ENCODE data around the gene RUFY3. TPM values are rescaled to one million over a fixed set of nuclear protein-coding genes. Genes with fewer than 3 reads are reported as not detected.
A peak's percentile ranks its signal among the peaks of the same experiment; 100 is the strongest.

Gene RUFY3
- total RNA-seq, 2 donors from 2014 or later: 75.1 to 91.2 TPM

DNA sequence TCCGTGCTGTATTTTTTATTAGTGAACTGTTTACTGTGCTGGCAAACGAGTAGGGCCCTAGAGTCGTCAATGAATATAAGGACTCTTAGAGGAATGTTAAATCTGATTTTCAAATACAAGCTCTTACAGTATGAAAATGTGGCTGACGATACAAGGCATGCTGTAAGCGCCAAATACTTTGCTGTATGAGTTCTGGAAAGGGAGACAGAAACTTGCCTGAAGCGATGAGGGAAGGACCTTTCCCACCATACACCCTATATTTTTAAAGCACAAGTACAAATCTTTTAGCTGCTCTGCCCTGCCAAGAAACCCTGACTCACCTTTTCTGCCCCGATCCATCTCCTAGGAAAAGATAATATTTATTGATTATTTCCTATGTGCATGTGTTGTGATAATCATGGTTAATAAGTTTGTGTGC lies 15.7 kb upstream of the RUFY3 start:
- Mint-ChIP-seq H3K36me3 (ENCODE audit: low read depth) (no peaks in the 10 kb centered on the region), H3K27ac (peak overlapping the region; percentile 79), H3K27me3 (ENCODE audit: insufficient read depth) (no peaks in the 10 kb centered on the region), H3K9me3 (no peaks in the 10 kb centered on the region), H3K4me1 (peaks cover 23% of the 10 kb centered on the region), H3K4me3 (peak overlapping the region; percentile 76)
- no peak for TF ChIP-seq CTCF (conservative IDR thresholded peaks at IDR 0.05)
- Histone ChIP-seq H3K9ac (ENCODE audit: extremely low read depth, low read length, poor library complexity, severe bottlenecking) (peak overlapping the region; percentile 83), H3K27ac (ENCODE audit: low read depth, low read length) (no peak overlapping the region), H3K36me3 (ENCODE audit: control insufficient read depth, insufficient read depth, low read length) (no peaks in the 10 kb centered on the region), H3K4me3 (ENCODE audit: low read length) (peak overlapping the region; percentile 87), H3K9me3 (ENCODE audit: control insufficient read depth, low read length) (no peaks in the 10 kb centered on the region), H3K27me3 (ENCODE audit: control insufficient read depth, insufficient read depth, low read length, poor library complexity, severe bottlenecking) (no peaks in the 10 kb centered on the region), H3K4me1 (ENCODE audit: control insufficient read depth, insufficient read depth, low read length) (no peaks in the 10 kb centered on the region)
- 4 to 22% methylated on average over 3 to 7 of the region's 7 CpGs for WGBS, 2 experiments (ENCODE audit: insufficient coverage in 1 of 2, insufficient read length in 1 of 2)
- DNase-seq: no peak

DNA sequence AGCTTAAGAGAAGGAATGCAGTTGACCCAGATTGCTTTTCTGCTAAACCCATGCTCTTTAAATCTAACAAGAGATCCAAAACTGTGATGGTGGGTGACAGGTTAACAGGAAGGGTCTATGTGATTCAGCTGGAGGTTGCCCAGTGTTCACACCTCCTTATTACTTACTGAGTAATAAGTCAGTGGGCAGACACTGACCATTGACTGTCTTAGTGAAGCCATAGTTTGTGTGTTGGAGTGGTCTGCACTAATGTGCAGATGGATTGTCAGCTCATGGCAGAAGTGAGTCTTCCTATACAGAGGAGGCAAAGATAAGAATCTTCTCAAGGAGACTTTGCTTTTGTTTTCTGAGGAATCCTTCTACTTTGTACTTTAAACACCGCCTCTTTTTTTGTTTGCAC lies 15.2 kb upstream of the RUFY3 start:
- Mint-ChIP-seq H3K4me3 (peak overlapping the region; percentile 76), H3K27me3 (ENCODE audit: insufficient read depth) (no peaks in the 10 kb centered on the region), H3K9me3 (no peaks in the 10 kb centered on the region), H3K27ac (no peak overlapping the region), H3K4me1 (peaks cover 27% of the 10 kb centered on the region), H3K36me3 (ENCODE audit: low read depth) (no peaks in the 10 kb centered on the region)
- Histone ChIP-seq H3K9ac (ENCODE audit: extremely low read depth, low read length, poor library complexity, severe bottlenecking) (peak overlapping the region; percentile 83), H3K36me3 (ENCODE audit: control insufficient read depth, insufficient read depth, low read length) (no peaks in the 10 kb centered on the region), H3K27me3 (ENCODE audit: control insufficient read depth, insufficient read depth, low read length, poor library complexity, severe bottlenecking) (no peaks in the 10 kb centered on the region), H3K4me3 (ENCODE audit: low read length) (peak overlapping the region; percentile 87), H3K4me1 (ENCODE audit: control insufficient read depth, insufficient read depth, low read length) (peaks cover 1% of the 10 kb centered on the region), H3K9me3 (ENCODE audit: control insufficient read depth, low read length) (no peaks in the 10 kb centered on the region), H3K27ac (ENCODE audit: low read depth, low read length) (no peak overlapping the region)
- no peak for TF ChIP-seq CTCF (conservative IDR thresholded peaks at IDR 0.05)
- 92% methylated on average over 1 of the region's 1 CpG; no CpG with 5 or more reads in 1 of the 2 experiments for WGBS, 2 experiments (ENCODE audit: insufficient coverage in 1 of 2, insufficient read length in 1 of 2)
- DNase-seq: no peak

- no peak for TF ChIP-seq CTCF (conservative IDR thresholded peaks at IDR 0.05)
- no peaks in the 10 kb centered on the region for H3K27me3 ChIP-seq (ENCODE audit: control insufficient read depth, insufficient read depth, low read length, poor library complexity, severe bottlenecking)
- peaks cover 45% of the 10 kb centered on the region for H3K4me1 Mint-ChIP-seq
- H3K27ac ChIP-seq (ENCODE audit: low read depth, low read length): peak overlapping the region; percentile 96
- H3K9me3 Mint-ChIP-seq: no peaks in the 10 kb centered on the region
- H3K36me3 ChIP-seq (ENCODE audit: control insufficient read depth, insufficient read depth, low read length): no peaks in the 10 kb centered on the region
- no peak overlapping the region for H3K4me3 Mint-ChIP-seq
- no peak overlapping the region for H3K9ac ChIP-seq (ENCODE audit: extremely low read depth, low read length, poor library complexity, severe bottlenecking)
- H3K27ac Mint-ChIP-seq: no peak overlapping the region
- H3K36me3 Mint-ChIP-seq (ENCODE audit: low read depth): no peaks in the 10 kb centered on the region
- H3K27me3 Mint-ChIP-seq (ENCODE audit: insufficient read depth): no peaks in the 10 kb centered on the region
- WGBS, 2 experiments (ENCODE audit: insufficient coverage in 1 of 2, insufficient read length in 1 of 2): 74 to 86% methylated on average over 5 to 7 of the region's 7 CpGs
- H3K4me3 ChIP-seq (ENCODE audit: low read length): no peak overlapping the region
- DNase-seq: no peak
- H3K9me3 ChIP-seq (ENCODE audit: control insufficient read depth, low read length): no peaks in the 10 kb centered on the region
- H3K4me1 ChIP-seq (ENCODE audit: control insufficient read depth, insufficient read depth, low read length): peaks cover 13% of the 10 kb centered on the region
These were observed 12.1 kb upstream of the RUFY3 start for GRCh38 chr4:70709611-70710205.
